Neural progenitor cell (in vitro differentiated cells): ENCODE data around the gene UBE2G2.

ENCODE experiments used
- EZH2 ChIP-seq: fragments of 200-600 bp; sonication (generic); IDR thresholded peaks from 2 replicates; pipeline ENCODE4 v1.6.1; 2017; ENCODE audit warnings: antibody characterized with exemption, mild to moderate bottlenecking, moderate library complexity
- EZH2phosphoT487 ChIP-seq: fragments of 200-600 bp; sonication (generic); IDR thresholded peaks from 2 replicates; pipeline ENCODE4 v1.6.1; 2017; ENCODE audit warnings: antibody characterized with exemption
- TF ChIP-seq, protein P1 (sequence below): fragments of 200-600 bp; sonication (generic); IDR thresholded peaks from 2 replicates; pipeline ENCODE4 v1.5.1; 2017; ENCODE audit warnings: antibody characterized with exemption, mild to moderate bottlenecking

- TF ChIP-seq EZH2phosphoT487 (no peak), EZH2 (no peak)
- TF ChIP-seq, protein P1, sequence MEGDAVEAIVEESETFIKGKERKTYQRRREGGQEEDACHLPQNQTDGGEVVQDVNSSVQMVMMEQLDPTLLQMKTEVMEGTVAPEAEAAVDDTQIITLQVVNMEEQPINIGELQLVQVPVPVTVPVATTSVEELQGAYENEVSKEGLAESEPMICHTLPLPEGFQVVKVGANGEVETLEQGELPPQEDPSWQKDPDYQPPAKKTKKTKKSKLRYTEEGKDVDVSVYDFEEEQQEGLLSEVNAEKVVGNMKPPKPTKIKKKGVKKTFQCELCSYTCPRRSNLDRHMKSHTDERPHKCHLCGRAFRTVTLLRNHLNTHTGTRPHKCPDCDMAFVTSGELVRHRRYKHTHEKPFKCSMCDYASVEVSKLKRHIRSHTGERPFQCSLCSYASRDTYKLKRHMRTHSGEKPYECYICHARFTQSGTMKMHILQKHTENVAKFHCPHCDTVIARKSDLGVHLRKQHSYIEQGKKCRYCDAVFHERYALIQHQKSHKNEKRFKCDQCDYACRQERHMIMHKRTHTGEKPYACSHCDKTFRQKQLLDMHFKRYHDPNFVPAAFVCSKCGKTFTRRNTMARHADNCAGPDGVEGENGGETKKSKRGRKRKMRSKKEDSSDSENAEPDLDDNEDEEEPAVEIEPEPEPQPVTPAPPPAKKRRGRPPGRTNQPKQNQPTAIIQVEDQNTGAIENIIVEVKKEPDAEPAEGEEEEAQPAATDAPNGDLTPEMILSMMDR = no peak
Measured at GRCh38 chr21:44813727-44814126, 12.1 kb upstream of the UBE2G2 start.
